HG03066 (cell line): Measurements from ENCODE around the gene NR5A1.

ENCODE experiments used
- ATAC-seq: cut with Tn5 transposase; IDR thresholded peaks from one replicate; pipeline ENCODE4 v1.9.1; 2021; ENCODE audit warnings: low read depth; ENCODE audit not compliant: unreplicated experiment

NR5A1 gene

GRCh38 chr9:124506931-124507879, at the start of gene NR5A1:
NR5A1 (minus strand) TSS chr9:124507399; CDS start chr9:124503395, 4,004 bp downstream.
- no peak for ATAC-seq

GRCh38 chr9:124555043-124555442, 47.8 kb upstream of the NR5A1 start:
- no peak for ATAC-seq

- no peak for ATAC-seq
These were observed 46.5 kb upstream of the NR5A1 start for GRCh38 chr9:124553738-124554137.

- ATAC-seq: no peak
These were observed 45.0 kb upstream of the NR5A1 start for GRCh38 chr9:124552273-124552605.

- no peak for ATAC-seq
These were observed 44.5 kb upstream of the NR5A1 start for GRCh38 chr9:124551472-124552272.

- no peak for ATAC-seq
These were observed 42.9 kb upstream of the NR5A1 start for GRCh38 chr9:124550072-124550471.

- no peak for ATAC-seq
These were observed 41.8 kb upstream of the NR5A1 start for GRCh38 chr9:124549016-124549415.

- no peak for ATAC-seq
These were observed 37.3 kb upstream of the NR5A1 start for GRCh38 chr9:124544535-124544934.

- no peak for ATAC-seq
These were observed 34.6 kb upstream of the NR5A1 start for GRCh38 chr9:124541824-124542223.

- ATAC-seq: no peak
These were observed 30.7 kb upstream of the NR5A1 start for GRCh38 chr9:124537926-124538325.

GRCh38 chr9:124535846-124536245, 28.6 kb upstream of the NR5A1 start:
- ATAC-seq: no peak

GRCh38 chr9:124532897-124533296, 25.7 kb upstream of the NR5A1 start:
- ATAC-seq: no peak

GRCh38 chr9:124531115-124531514, 23.9 kb upstream of the NR5A1 start:
- no peak for ATAC-seq

GRCh38 chr9:124530246-124530645, 23.0 kb upstream of the NR5A1 start:
- no peak for ATAC-seq

- no peak for ATAC-seq
These were observed 20.6 kb upstream of the NR5A1 start for GRCh38 chr9:124527781-124528180.

GRCh38 chr9:124526174-124526573, 19.0 kb upstream of the NR5A1 start:
- no peak for ATAC-seq

- ATAC-seq: no peak
These were observed 15.2 kb upstream of the NR5A1 start for GRCh38 chr9:124522121-124523098.

- ATAC-seq: no peak
These were observed 13.9 kb upstream of the NR5A1 start for GRCh38 chr9:124521142-124521541.

- no peak for ATAC-seq
These were observed 13.0 kb upstream of the NR5A1 start for GRCh38 chr9:124520206-124520596.

GRCh38 chr9:124518116-124518515, 10.9 kb upstream of the NR5A1 start:
- no peak for ATAC-seq
